Inferior parietal cortex (tissue), 1 donor: ENCODE measurements around the gene COX7A2L.

Experiments
- DNase-seq: peaks from one replicate; pipeline ENCODE4 v3.0.0-alpha.2; 2016; ENCODE audit errors: extremely low spot score

The COX7A2L gene

DNA sequence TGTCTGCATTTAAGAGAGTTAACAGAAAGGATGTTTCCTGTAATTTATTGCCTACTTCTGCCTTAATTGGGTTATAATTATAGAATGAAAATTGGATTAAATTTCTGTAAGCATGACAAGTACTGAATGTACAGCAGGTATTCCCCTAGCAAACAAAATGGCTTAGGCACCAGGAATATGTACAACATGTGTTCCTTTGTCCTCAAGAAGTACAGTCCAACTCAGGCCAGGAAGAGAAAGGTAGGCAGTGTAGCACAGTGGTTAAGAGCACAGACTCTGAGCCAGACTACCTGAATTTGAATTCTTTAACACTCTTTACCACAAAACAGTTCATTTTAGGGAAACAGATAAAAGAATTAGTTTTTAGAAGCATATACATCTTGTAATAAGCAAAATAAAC, 43.1 kb downstream of the COX7A2L start:
- no peak for DNase-seq

- no peak for DNase-seq
Observed at GRCh38 chr2:42317486-42317885, 43.5 kb downstream of the COX7A2L start.

DNA sequence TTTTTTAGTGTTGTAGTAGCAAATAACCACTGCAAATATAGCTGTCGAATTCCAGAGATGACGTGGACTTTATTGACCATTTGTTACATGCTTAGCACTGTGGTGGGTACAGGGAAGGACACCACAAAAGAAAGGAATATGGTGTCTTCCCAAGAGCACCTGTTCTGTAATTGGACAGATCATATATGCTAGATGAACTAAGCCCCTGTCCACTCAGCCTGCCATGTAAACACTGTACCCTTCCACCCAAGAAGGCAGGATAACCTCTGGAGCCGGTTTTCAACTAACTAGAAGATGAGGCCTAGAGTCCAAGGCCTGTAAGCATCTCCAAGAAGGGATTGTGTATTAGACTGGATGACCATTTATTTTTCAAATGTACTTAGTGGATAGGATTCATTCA, 44.1 kb downstream of the COX7A2L start:
- no peak for DNase-seq

DNA sequence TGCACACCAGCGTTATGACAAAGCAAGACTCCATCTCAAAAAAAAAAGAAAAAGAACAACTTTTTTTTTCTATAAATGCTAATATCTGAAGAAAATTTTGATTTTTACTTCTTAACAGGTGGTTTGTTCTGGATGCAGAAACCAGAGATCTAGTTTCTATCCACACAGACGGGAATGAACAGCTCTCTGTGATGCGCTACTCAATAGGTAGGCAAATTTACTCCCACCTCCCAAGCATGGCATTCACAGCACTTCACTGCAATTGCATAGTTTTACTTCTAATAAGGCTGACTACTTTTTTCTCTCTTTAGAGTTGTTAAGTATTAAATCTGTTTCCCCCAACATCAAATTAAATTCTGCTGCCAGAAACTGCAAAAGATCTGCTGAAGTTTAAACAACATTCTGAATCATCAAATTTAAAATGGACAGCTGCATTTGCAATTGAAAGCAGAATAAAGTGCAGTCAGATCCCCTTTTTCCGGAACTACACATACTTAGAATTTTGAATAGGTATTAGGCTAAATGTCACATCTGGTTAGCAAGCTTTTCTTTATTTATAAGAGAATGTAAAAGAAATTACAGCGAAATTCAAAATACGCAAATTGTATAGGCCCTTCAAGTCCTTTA, 45.1 kb downstream of the COX7A2L start:
- DNase-seq: no peak

GRCh38 chr2:42314892-42315468, 46.0 kb downstream of the COX7A2L start:
- no peak for DNase-seq

- DNase-seq: no peak
Observed at GRCh38 chr2:42312106-42312505, 48.9 kb downstream of the COX7A2L start.

- no peak for DNase-seq
Observed at GRCh38 chr2:42310007-42310515, 51.0 kb downstream of the COX7A2L start.

DNA sequence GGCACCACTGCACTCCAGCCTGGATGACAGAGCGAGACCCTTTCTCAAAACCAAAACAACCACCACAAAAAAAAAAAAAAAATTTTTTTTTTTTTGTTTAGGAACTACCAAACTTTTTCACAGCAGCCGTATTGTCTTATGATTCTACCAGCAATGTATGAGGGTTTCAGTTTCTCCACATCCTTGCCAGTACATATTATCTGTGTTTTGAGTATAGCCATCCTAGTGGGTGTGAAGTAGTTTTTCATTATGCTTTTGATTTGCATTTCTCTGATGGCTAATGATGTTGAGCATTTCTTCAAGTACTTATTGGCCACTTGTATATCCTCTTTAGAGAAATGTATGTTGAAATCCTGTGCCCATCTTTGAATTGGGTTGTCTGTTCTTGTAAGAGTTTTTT, 51.7 kb downstream of the COX7A2L start:
- DNase-seq: no peak

DNA sequence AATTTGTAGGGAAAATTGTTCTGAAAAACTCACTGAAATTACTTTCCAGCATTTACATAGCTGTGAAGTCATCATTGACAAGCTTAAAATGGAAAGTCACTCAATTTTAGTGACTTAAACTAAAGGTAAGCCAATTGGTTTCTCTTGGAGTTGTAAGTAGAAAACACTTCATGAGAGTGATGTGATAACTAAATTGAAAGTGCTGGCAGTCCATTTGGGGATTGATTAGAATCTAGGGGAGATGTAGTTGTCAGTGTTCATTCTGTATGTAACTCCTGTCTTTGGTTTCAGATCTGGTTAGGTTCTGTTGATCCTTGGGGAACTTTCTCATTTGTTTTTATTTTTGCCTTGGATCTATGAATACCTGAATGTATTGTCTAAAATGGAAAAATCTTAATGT, 53.8 kb downstream of the COX7A2L start:
- no peak for DNase-seq

DNA sequence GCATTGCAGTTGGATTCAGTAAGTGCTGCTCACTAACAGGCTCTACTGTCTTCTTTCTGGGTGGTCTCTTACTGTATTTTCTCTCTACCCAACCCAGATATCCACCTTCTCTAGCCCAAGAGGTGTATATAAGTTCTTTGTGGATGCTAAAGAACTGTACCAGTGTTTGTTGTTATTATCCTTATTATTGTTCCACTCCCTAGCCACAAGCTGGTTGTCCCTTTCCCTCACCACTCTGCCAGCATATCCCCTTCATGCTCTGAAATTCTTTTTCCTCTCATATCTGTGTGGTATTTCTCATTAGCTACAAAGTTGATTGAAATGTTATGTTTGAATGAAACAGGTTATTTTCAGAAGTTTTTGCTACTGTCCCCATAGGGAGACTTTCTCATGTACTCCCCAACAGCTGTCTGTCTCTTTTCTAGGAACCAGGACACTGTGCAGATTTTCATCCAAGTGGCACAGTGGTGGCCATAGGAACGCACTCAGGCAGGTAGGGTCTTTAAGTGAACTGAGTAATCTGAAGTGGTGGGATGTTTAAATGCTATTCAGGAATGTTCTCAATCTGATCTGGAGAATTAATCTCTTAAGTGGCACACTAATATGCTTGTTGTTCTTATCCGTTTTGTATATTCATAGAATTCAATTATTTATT, 56.8 kb downstream of the COX7A2L start:
- DNase-seq: no peak

GRCh38 chr2:42303252-42303651, 57.8 kb downstream of the COX7A2L start:
- no peak for DNase-seq

DNA sequence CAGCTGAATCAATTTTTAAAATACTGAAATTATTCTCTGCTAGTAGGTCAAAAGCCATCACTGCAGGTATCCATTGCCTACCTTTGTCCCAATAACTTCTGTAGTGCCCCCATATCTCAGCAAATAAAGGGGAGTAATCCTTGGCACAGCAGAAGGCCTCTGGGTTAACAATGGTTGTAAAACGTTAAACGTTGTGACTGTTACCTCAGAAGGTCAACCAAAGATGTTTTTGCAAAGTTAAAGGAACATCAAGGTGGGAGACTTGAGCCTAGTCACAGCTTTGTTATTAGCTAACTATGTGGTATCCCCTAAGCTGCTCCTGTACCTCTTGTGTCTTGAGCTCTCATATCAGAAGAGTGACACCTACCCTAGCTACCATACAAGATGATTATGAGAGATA, 60.5 kb downstream of the COX7A2L start:
- no peak for DNase-seq
